Ovary (tissue), 3 donors: Measurements from ENCODE around the gene METTL26.

Experiments used
- EP300 ChIP-seq: sonication (generic); formaldehyde crosslinking; IDR thresholded peaks from one replicate; pipeline ENCODE4 v1.6.1; 2017; ENCODE audit warnings: antibody characterized with exemption
- POLR2A ChIP-seq: fragments of 450-650 bp; IDR thresholded peaks from one replicate; pipeline ENCODE4 v1.6.1; 2017; ENCODE audit warnings: antibody characterized with exemption, mild to moderate bottlenecking, moderate library complexity
- TF ChIP-seq, protein P1 (sequence below), 3 donors: fragments of 450-650 bp in 2 of 3; fragments of 200-600 bp in 1 of 3; IDR thresholded peaks; one replicate each; pipeline versions ENCODE4 v1.5.1 to v1.8.0; 2016 to 2022; ENCODE audit warnings: antibody characterized with exemption in 3 of 3, mild to moderate bottlenecking in 1 of 3
- donor health status: DM: no; HTN: no; CAD: no.

DNA sequence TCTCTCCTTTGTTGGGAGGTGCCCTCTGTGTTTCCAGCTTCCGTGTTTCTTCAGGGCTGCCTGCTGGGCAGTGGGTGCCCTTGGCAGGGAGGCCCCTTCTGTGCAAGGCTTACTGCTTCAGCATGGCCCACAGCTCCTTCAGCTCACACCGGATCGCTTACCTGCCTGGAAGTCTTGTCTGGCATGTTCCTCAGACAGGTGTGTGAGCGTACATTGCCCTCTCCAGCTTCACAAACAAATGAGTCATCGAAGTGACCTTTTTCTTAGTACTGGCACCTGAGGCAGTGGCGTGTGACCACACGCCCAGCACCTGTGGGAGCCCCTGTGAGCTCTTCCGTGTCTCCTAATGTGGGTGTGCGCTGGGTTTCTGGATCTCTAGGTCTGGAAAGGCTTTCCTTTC is 42.7 kb downstream of the METTL26 start:
- TF ChIP-seq, protein P1, sequence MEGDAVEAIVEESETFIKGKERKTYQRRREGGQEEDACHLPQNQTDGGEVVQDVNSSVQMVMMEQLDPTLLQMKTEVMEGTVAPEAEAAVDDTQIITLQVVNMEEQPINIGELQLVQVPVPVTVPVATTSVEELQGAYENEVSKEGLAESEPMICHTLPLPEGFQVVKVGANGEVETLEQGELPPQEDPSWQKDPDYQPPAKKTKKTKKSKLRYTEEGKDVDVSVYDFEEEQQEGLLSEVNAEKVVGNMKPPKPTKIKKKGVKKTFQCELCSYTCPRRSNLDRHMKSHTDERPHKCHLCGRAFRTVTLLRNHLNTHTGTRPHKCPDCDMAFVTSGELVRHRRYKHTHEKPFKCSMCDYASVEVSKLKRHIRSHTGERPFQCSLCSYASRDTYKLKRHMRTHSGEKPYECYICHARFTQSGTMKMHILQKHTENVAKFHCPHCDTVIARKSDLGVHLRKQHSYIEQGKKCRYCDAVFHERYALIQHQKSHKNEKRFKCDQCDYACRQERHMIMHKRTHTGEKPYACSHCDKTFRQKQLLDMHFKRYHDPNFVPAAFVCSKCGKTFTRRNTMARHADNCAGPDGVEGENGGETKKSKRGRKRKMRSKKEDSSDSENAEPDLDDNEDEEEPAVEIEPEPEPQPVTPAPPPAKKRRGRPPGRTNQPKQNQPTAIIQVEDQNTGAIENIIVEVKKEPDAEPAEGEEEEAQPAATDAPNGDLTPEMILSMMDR (IDR thresholded peaks at IDR 0.05): no peak
- TF ChIP-seq POLR2A: no peak
- no peak for TF ChIP-seq EP300
